Superior temporal gyrus (tissue), 1 donor: ENCODE measurements around the gene GUCY2C.
"Not testable (repeated sequence)": the region's sequence is repeated elsewhere in the genome, so short reads cannot be mapped to it uniquely, and the experiment has no call there.

Experiments
- DNase-seq: peaks from one replicate; pipeline ENCODE4 v3.0.0-alpha.2; 2016; ENCODE audit errors: extremely low spot score

The GUCY2C gene

DNA sequence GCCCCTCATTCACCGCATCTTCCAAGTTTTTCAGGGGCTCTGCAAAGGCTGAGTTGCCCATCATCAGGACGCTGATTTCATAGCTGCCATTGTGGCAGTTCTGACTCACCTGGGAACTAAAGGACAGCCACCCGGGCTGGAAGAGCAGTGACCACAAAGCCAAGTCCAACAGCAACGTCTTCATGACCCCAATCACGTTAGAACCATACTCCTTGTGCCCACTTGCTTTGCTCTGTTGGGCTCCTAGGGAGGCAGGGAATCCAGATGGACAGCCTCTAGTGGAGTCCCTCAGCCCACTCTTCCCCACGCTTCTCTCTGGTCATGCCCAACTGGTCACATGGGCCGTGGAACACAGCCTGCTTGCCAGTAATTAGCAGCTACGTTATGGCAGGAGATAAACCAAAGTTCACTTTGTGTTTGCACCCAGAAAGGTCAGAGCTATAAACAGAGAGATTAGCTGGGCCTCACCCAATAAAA is at the start of gene GUCY2C:
Gene GUCY2C (minus strand): TSS at position 335 of the 477 bp plus-strand sequence. CDS start 151 bp downstream, at position 184.
- DNase-seq = no peak

DNA sequence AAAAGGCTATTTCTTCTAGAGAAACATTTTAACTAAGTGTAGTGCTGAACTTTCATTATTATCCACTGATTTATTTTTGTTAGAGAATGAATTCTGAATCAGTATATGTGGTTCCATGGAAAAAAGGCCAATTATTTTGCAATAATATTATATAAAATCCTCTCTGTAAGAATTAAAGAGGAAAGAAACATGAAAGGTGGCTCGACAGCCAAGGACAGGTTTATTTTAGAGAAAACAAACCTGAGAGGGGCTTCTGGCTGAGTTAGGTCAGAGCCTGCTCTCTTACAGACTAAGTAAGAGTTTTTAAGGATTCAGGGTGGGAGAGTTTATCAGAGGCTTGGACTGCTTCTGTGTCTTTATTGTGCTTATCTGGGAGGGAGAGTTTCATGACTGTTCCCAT is 46.7 kb upstream of the GUCY2C start:
- DNase-seq = no peak

DNA sequence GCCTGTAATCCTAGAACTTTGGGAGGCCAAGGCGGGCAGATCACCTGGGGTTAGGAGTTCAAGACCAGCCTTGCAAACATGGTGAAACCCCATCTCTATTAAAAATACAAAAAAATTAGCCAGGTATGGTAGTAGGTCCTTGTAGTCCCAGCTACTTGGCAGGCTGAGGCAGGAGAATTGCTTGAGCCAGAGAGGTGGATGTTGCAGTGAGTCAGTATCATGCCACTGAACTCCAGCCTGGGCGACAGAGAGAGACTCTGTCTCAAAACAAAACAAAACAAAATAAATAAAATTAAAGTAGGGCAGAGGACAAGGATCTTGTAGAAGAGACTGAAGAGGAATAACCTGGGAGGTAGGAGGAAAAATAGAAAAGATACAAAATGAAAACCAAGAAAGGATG is 45.5 kb upstream of the GUCY2C start:
- DNase-seq = no peak

DNA sequence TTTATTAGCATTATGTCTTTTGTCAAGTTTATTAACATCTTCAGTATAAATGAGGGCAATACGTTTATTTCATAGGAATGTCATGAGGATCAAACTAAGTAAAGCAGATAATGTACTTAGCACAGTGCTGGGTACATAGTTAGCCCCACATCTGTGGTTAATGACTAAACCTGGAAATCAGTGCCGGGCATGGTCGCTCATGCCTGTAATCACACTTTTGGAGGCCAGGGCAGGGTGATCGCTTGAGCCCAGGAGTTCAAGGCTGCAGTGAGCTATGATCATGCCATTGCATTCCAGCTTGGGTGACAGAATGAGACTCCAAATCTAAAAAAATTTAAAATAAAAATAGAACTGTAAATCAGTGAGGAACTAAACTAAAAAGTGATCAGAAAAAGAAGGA is 44.8 kb upstream of the GUCY2C start:
- DNase-seq = no peak

DNA sequence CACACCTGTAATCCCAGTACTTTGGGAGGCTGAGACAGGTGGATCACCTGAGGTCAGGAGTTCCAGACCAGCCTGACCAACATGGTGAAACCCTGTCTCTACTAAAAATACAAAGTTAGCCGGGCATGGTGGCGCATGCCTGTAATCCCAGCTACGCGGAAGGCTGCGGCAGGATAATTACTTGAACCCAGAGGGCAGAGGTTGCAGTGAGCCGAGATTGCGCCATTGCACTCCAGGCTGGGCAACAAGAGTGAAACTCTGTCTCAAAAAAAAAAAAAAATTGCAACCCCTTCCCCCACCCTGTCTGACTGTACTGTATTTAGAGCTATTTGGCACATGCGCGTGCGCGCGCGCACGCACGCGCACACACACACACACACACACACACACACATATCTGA is 40.0 kb upstream of the GUCY2C start:
- DNase-seq = not testable (repeated sequence)

DNA sequence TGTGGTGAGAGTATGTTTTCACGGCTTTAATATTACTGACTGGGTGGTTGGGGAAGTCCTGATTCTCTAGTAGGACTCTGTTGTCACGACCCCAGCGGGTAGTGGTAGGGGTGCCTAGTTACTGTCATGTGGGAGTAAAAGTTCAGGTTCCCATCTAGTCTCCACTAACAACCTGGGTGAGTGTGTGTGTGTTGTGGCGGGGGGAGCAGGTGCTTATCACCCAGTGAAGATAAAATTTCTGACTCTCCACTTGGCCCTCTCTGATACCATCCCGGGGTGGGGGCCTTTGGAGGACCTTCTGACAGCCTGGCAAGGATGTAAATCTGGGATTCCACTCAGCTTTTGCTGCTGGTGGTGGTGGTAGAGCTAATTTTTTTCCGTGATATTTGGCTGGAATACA is 35.4 kb upstream of the GUCY2C start:
- DNase-seq = no peak

DNA sequence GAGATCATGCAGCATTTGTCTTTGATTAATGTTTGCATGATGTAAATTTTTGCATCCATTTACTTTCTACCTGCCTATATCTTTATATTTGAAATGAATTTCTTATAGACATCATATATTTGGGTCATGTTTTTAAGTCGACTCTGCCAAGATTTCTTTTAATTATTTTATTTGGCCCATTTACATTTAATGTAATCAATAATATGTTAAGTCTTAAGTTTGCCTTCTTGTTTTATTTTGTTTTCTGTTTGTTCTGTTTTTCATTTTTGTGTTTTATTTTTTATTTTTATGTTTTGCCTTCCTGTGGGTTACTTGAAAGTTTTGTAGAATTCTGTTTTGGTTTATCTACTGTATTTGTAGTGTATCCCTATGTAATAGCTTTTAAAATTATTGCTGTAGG is 33.2 kb upstream of the GUCY2C start:
- no peak for DNase-seq

DNA sequence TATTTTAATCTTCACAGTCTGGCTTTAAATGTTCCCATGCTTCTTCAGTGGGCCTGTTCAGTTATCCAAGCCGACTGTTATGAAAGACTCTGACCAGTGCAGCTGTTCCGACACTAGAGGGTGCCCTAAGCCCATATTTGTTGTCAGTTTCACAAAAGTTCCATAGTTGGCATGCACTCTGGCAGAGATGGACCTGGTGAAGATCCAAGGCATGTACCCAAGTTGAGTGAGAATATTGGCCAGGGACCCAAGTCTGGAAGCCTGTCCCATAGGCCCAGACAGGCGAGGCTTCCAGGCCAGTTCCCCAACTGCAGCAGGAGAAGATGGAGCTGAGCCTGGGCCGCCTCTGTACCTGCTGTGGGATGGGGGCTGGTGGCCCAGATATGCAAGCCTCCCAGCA is 27.4 kb upstream of the GUCY2C start:
- DNase-seq = peak; percentile 52

DNA sequence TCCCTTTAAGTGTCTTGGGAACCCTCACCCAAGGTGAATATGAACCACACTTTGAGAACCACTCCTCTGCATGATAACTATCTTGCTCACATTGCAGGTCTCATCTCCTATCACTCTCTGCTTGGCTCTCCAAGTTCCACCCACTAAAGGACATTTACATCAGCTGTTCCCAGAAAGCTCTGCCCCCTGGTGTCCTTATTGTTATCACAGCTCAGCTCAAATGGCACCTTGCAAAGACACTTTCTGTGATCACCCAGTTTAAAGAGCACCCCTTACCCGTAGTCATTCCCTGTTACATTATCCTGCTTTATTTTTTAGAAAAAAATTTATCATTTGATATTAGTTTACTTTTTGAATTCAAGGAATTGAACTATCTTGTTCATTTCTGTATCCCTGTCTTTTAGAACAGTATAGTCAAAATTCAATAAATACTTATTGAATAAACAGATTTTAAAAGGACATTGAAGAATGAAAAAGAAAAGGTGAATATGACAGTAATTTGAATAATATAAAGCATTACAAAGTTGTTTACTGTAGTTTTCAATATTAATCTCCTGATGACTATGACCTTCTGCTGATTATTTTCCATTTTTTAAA is 20.5 kb upstream of the GUCY2C start:
- peak; percentile 40 for DNase-seq

DNA sequence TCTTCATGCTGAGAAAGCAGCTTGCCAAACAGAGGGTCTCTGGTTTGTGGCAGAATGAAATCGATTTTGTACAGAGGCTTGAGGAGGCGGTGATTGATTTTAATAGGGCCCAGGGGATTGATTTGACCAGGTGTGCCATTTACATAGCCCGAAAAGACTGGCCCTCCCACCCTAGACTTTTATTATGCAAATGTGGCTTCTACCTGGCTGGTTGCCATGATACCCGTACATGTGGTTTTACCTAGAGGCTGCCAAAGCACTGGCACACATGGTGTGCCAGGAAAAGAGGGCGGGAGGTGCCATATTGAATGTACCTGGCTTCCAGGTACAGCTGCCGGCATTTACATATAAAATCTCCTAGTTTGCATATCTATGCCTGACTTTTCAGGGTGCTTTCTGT is 18.0 kb upstream of the GUCY2C start:
- DNase-seq = no peak

DNA sequence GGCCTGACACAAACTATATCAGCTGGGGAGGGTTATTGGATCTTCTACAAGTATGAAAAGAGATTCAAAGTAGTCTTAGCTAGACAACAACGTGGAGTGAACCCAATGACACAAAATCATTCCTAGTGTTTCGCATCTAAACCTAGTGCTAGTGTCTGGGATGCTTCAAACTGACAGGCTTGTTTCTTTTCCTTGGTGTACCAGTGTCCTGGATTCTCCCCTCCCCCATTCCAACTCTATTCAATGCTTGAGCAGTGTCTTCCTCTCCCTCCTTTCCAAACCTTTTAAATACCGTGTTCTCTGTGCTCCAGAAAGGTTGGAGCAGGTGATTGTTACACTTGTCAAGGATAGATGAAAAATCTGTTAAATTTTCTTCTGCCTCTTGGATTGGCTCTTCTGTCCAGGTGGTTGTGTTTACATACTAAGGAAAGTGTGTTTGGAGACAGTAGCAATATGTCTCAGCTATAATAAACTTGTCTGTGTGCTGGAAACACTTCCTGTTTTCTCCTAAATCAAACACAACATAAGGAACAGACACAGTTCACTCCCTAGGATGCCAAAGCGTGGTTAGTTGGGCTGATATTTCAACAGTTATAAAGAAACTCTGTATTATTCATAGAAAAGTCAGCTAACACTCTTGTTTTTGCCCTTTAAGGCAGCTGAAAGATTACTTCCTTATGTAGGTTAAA is 14.4 kb upstream of the GUCY2C start:
- no peak for DNase-seq

DNA sequence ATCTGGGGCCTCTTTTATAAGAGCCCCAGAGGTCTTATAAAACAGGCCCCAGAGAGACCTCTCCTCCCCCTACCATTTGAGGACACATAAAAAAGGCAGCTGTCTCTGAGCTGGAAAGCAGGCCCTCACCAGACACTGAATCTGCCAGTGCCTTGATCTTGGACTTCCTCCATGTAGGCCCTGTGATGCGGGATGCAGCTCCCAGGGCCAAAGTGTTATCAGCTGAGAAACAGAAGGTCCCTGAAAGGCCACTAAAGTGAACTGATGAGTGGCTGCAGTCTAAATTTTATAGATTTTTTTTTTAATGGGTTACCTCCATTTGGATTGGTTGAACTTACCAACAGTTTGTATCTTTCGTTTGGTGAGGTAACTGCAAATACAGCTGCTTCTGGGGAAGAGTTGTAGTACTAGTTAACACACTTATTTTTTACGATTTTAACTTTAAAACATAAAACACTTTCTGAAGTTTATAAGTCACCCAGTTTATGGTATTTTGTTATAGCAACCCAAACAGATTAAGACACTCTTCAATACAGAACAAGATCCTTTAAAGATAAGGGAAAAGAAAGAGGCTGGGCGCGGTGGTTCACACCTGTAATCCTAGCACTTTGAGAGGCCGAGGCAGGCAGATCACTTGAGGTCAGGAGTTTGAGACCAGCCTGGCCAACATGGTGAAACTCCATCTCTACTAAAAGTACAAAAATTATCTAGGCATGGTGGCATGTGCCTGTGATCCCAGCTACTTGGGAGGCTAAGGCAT is 5.6 kb upstream of the GUCY2C start:
- no peak for DNase-seq

DNA sequence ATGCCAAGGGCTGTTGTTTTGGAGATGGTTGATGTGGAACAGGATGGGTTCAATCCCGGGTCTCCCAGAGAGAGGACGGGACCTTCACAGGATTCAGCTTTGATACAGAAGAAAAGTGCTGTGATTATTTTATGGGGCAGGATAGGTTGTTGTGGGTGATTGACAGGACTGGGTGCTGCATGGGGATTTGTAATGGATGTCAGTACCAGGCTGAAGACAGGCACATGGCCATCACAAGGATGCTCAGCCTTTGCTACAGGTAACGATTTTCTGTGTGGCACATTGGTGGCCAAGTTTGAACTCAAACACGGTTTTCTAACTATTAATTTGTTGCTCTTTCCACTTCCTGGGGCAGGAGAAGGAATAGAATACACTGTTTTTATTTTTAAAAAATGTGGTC is 4.5 kb upstream of the GUCY2C start:
- DNase-seq = no peak

DNA sequence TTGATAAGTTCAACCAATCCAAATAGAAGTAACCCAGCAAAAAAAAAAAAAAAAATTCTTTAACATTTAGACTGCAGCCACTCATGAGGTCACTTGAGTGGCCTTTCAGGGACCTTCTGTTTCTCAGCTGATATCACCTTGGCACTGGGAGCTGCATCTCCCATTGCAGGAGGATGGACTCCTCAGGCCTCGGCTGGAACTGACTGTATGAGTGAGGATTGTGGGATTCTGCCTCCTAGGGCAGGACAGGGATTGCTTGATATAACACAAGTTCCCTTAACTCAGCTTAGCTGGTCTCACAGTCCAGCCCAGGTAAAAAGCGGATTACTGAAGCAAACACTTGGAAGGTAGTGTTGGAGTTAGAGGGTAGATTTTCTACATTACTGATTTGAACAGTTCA is 3.5 kb upstream of the GUCY2C start:
- DNase-seq = no peak

DNA sequence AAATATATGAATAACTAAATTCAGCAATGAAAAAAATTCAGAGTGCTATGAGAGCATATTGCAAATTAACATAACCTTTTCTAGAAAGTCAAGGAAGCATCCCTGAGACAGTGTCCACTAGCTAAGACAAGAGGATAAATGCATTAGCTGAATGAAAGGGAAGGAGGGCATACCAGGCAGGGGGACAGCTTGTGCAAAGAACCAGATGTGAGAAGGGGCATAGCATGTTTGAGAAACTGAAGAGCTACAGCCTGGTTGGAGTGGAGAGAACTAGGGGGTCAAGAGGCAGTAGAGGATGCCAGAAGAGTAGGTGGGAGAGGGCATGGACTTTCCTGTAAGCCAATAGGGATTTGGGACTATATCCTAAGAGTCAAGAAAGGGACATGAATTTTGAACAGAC is 2.2 kb upstream of the GUCY2C start:
- no peak for DNase-seq

DNA sequence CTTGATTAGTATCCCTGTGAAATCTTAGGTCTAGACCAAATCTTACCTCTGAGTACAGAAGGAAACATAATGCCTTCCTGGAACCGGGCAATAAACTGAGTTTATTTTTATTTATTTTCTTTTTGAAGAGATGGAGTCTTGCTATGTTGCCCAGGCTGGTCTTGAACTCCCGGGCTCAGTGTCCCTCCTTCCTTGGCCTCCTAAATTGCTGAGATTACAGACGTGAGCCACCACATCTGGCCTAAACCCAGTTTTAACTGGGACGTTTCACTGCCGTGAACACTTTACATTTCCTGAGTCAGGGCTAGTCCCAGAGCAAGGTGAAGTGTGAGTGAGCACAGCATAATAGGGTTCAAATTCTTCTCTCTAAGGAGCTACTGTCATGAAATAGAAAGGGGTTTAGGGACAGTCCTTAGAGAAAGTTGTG is 671 bp downstream of the GUCY2C start:
- DNase-seq = no peak

DNA sequence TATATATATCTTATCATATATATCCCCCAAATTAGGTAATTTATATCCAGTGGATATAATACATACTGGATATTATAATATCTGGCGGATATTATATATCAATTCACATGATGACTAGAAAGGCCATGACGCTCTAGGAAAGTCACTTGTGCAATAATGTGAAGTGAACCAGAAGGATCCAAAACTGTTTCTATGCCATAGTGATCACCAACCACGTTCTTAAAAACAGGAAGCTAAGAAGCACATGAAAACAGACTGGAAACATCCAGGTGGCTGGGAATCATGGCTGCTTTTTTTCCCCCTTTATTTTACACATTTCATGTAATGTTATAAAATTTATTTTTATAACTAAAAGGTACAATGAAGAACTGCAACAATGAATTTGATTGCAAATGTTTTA is 1.4 kb downstream of the GUCY2C start:
- no peak for DNase-seq

DNA sequence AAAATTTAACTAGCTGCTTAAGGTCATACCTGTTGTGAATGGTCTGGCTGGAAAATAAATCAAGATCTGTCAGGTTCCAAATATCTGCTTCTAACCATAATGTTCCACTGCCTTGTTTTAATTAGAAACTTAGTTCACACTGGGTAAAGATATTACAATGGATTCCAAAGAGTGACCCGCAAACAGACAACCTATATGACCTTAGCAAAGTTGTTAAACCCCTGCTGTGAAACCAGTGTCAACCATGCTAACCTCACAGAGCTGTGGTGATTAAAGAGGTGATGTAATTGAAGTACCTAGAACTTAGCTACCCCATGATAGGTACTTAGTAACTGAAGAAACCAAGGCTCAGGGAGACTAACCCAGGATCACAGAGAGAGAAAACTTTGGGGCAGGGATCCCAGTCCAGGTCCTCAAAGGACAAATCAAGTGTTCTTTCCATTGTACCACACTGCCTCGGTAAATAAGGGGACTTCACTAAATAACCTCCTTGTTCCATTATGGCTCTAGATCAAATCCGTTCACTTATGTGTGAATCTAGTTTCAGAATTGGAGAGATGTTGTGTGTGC is 2.2 kb downstream of the GUCY2C start:
- DNase-seq = no peak

DNA sequence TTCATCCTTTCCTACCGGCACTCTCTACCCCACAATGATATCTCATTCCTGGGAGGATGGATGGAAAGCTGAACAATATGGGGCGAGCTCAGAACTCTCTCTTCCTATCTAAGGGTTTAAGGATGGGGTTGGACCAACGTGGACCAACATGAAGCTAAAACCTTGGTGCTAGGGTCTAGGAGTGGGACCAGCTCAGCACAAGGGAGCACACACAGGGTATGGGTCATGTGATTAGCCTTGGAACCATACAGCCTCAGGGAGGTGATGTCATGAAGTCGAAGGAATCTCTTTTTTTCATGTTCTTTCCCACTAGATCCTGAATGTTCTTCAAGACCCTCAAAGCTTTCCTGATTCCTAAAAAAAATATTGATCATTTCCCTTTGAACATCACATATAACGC is 3.3 kb downstream of the GUCY2C start:
- no peak for DNase-seq

DNA sequence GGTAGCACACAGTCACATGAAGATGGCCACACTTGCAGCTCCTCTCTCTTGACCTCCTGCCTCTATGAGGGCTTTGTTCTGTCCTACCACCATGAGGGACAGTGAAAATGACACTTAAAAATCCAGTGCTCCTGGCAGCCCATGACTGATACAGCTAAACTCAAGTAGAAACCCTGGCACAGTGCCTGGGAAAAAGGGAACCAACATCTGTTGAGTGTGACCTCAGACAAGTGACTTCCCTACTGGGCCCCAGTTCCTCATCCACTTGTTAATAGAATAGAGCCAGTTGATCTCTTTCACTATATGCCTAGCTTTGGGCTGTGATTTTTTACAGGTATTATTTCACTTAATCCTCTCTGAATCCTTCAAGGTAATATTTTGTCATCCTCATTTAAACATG is 4.8 kb downstream of the GUCY2C start:
- peak; percentile 43 for DNase-seq

DNA sequence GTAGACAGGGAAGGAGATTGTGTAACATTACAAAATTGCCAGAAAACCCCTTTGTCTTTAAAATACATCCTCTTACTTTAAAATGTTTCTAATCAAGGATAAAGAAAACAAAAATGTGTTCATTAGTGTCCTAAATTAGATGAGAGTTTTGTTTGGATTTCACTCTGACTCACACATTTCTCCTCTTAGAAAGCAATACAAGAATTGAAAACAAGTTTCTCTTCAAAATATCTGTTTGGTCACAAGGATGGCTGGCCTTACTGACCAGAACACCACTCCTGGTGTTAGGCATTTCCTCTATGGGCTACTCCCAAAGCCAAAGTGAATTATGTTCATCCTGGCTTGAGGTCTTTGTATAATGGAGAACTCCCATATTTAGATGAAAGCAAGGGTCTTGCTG is 6.4 kb downstream of the GUCY2C start:
- DNase-seq = no peak

DNA sequence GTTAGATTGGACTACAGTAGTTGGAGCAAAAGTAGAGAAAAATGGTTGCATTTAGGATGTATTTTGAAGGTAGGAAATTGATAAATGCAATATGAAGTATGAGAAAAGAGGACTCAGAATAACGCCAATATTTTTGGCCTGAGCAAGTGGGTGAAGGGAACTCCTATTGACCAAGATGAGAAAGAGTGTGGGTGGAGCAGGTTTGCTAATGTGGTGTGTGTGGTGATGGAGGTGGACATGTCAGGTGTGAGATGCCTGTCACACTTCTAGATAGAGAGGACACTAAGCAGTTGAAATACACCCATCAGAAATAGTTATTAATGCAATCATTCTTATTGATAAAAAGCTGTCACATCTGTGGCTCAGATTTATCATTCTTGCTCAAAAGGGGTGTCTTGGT is 7.3 kb downstream of the GUCY2C start:
- no peak for DNase-seq

DNA sequence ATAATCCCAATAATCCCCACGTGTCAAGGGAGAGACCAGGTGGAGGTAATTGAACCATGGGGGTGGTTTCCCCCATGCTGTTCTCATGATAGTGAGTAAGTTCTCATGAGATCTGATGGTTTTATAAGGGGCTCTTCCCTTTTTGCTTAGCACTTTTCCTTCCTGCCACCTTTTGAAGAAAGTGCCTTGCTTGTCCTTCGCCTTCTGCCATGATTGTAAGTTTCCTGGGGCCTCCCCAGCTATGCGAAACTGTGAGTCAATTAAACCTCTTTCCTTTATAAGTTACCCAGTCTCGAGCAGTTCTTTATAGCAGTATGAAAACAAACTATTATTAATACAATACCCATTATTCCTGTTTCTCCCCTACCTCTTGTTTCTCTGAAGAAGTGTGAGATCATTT is 14.2 kb downstream of the GUCY2C start:
- DNase-seq = not testable (repeated sequence)
